OCI-LY1 (cell line): ENCODE results near the gene PRM1.

Source experiments
- H2AFZ ChIP-seq: fragments of 200-600 bp; sonication (generic), shearing (Covaris generic); 2 replicates; pipeline ENCODE4 v1.6.0; 2014; ENCODE audit warnings: antibody characterized with exemption, mild to moderate bottlenecking, low read length
- H3F3A ChIP-seq: fragments of 200-600 bp; sonication (generic), shearing (Covaris generic); 2 replicates; pipeline ENCODE4 v1.6.0; 2014; ENCODE audit warnings: mild to moderate bottlenecking, antibody characterized with exemption, low read length, moderate library complexity; ENCODE audit not compliant: insufficient read depth
- H3K27ac ChIP-seq: fragments of 200-600 bp; sonication (generic); 2 replicates; pipeline ENCODE4 v1.5.1; 2014; ENCODE audit warnings: low read length, mixed run types, mild to moderate bottlenecking, low read depth; ENCODE audit not compliant: poor library complexity, severe bottlenecking
- H3K27me3 ChIP-seq: fragments of 200-600 bp; sonication (generic); 2 replicates; pipeline ENCODE4 v1.6.0; 2014; ENCODE audit warnings: antibody characterized with exemption, mild to moderate bottlenecking, low read length, moderate library complexity; ENCODE audit not compliant: insufficient read depth
- H3K36me3 ChIP-seq: fragments of 200-600 bp; sonication (generic); 2 replicates; pipeline ENCODE4 v1.6.1; 2014; ENCODE audit warnings: mild to moderate bottlenecking, antibody characterized with exemption, low read length, moderate library complexity, mixed read lengths; ENCODE audit not compliant: insufficient read depth
- H3K4me1 ChIP-seq: fragments of 200-600 bp; sonication (generic); 2 replicates; pipeline ENCODE4 v1.5.1; 2014; ENCODE audit warnings: mild to moderate bottlenecking, low read length, moderate library complexity; ENCODE audit not compliant: insufficient read depth, severe bottlenecking
- H3K4me2 ChIP-seq: fragments of 200-600 bp; sonication (generic), shearing (Covaris generic); 2 replicates; pipeline ENCODE4 v1.6.1; 2014; ENCODE audit warnings: low read length
- H3K4me3 ChIP-seq: fragments of 200-600 bp; sonication (generic); 2 replicates; pipeline ENCODE4 v1.5.1; 2014; ENCODE audit warnings: low read length, low read depth, mild to moderate bottlenecking, mixed read lengths; ENCODE audit not compliant: poor library complexity, severe bottlenecking
- H3K79me2 ChIP-seq: fragments of 200-600 bp; shearing (Covaris generic); 2 replicates; pipeline ENCODE4 v1.6.1; 2016; ENCODE audit warnings: mixed run types, low read length, mixed read lengths; ENCODE audit not compliant: insufficient read depth
- H3K9ac ChIP-seq: fragments of 200-600 bp; sonication (generic), shearing (Covaris generic); 2 replicates; pipeline ENCODE4 v1.6.1; 2014; ENCODE audit warnings: mild to moderate bottlenecking, low read length, mixed read lengths
- H3K9me2 ChIP-seq: fragments of 200-600 bp; sonication (generic), shearing (Covaris generic); 2 replicates; pipeline ENCODE4 v1.6.1; 2014; ENCODE audit warnings: low read depth, mild to moderate bottlenecking, low read length, mixed read lengths
- H3K9me3 ChIP-seq: fragments of 200-600 bp; shearing (Covaris generic); 2 replicates; pipeline ENCODE4 v1.6.1; 2014; ENCODE audit warnings: low read length, mixed read lengths
- H4K20me1 ChIP-seq: fragments of 200-600 bp; sonication (generic), shearing (Covaris generic); 2 replicates; pipeline ENCODE4 v1.6.0; 2016; ENCODE audit warnings: mild to moderate bottlenecking, low read length; ENCODE audit not compliant: insufficient read depth
- CTCF ChIP-seq: fragments of 200-600 bp; sonication (generic), shearing (Covaris generic); IDR thresholded peaks from 2 replicates; pipeline ENCODE4 v1.5.1; 2017; ENCODE audit warnings: mild to moderate bottlenecking, antibody characterized with exemption, low read length, moderate library complexity, mixed read lengths
- EZH2 ChIP-seq: fragments of 200-600 bp; sonication (generic), shearing (Covaris generic); IDR thresholded peaks from 2 replicates; pipeline ENCODE4 v1.8.0; 2017; ENCODE audit warnings: borderline replicate concordance, mixed run types, mild to moderate bottlenecking, antibody characterized with exemption, low read length, moderate library complexity, mixed read lengths

The PRM1 gene

DNA sequence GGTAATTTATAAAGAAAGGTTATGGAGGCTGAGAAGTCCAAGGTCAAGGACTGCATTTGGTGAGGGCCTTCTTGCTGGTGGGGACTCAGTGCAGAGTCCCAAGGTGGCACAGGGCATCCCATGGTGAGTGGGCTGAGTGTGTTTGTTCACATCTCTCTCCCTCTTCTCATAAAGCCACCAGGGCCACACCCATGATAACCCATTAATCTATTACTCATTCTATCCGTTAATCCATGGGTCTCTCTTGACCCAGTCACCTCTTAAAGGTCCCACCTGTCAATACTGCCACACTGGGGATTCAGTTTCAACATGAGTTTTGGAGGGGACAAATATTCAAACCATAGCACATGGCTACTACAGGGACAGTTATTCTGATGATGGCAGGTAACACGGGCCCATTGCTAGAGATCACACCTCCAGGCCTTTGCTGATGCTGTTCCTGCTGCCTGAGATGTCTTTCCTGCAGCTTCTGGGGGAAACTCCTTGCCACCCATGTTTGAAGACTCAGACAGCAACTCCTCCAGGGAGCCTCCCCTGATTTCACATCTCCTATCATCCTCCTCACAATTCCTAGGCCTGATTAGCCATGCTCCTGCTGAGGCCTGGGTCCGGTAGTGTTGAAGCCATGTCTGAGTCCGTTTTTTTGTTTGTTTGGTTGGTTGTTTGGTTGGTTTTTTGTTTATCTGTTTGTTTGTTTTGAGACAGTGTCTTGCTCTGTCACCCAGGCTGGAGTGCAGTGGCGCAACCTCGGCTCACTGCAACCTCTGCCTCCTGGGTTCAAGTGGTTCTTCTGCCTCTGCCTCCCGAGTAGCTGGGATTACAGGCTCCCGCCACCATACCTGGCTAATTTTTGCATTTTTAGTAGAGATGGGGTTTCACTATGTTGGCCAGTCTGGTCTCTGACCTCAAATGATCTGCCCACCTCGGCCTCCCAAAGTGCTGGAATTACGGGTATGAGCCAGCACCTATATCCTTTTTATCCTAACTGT lies 41.2 kb downstream of the PRM1 start:
- H4K20me1 ChIP-seq = no peaks in the 10 kb centered on the region
- H3K9ac ChIP-seq = no peak overlapping the region
- H3K27me3 ChIP-seq = no peaks in the 10 kb centered on the region
- H3K4me2 ChIP-seq = no peak overlapping the region
- H3K36me3 ChIP-seq = no peaks in the 10 kb centered on the region
- no peaks in the 10 kb centered on the region for H3K9me2 ChIP-seq
- H3K79me2 ChIP-seq = no peaks in the 10 kb centered on the region
- TF ChIP-seq EZH2 (no peak), CTCF (no peak)
- no peaks in the 10 kb centered on the region for H3K4me1 ChIP-seq
- H3K27ac ChIP-seq = no peak overlapping the region
- no peak overlapping the region for H2AFZ ChIP-seq
- H3K9me3 ChIP-seq = no peaks in the 10 kb centered on the region
- no peaks in the 10 kb centered on the region for H3F3A ChIP-seq
- no peak overlapping the region for H3K4me3 ChIP-seq

DNA sequence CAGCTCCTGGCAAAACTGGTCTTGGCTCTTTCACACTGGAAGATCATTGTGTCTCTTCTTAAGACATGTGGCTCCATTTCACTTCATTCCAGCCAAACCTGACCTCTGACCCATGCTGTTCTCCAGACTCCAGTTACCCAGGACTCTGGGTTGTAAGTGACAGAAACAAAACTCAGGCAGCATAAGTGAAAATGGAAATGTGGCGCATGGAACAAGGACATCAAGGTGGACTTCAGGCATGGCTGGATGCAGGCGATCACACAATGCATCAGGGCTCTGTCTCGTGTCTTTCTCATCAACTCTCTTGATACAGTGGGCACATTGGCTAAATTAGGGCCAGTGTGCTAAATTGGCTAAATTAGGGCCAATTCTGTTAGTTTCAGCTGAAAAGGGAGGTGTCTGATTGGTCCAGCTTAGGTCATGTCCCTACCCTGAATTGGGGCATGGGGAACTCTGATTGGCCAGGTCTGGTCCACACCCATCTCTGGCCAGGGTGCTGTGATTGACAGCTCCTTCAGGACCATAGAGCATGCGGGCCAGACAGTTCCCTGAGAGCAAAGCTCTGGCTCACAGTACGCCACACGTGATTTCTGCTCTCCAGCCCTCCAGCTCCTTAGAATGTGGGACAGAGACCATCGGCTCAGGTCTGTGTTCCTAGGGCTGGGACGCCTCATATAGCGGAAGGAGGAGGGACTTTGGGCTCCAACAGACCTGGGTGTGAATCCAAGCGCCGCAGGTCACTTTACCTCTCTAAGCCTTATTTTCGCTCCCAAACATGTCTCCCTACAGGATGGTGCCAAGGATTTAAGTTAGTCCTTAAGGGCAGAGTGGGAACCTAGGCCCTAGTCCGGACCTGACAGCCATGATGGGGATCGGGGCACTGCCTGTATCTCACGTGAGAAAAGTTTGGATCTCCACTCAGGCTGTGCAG lies 42.6 kb downstream of the PRM1 start:
- Histone ChIP-seq H3K27ac (no peak overlapping the region), H2AFZ (no peak overlapping the region), H3K9me3 (no peaks in the 10 kb centered on the region), H3F3A (no peaks in the 10 kb centered on the region), H3K4me1 (peaks cover 5% of the 10 kb centered on the region), H3K27me3 (no peaks in the 10 kb centered on the region), H3K4me3 (no peak overlapping the region), H3K4me2 (no peak overlapping the region), H3K9me2 (no peaks in the 10 kb centered on the region), H3K79me2 (no peaks in the 10 kb centered on the region), H3K36me3 (no peaks in the 10 kb centered on the region), H3K9ac (no peak overlapping the region), H4K20me1 (no peaks in the 10 kb centered on the region)
- TF ChIP-seq EZH2 (no peak), CTCF (no peak)

DNA sequence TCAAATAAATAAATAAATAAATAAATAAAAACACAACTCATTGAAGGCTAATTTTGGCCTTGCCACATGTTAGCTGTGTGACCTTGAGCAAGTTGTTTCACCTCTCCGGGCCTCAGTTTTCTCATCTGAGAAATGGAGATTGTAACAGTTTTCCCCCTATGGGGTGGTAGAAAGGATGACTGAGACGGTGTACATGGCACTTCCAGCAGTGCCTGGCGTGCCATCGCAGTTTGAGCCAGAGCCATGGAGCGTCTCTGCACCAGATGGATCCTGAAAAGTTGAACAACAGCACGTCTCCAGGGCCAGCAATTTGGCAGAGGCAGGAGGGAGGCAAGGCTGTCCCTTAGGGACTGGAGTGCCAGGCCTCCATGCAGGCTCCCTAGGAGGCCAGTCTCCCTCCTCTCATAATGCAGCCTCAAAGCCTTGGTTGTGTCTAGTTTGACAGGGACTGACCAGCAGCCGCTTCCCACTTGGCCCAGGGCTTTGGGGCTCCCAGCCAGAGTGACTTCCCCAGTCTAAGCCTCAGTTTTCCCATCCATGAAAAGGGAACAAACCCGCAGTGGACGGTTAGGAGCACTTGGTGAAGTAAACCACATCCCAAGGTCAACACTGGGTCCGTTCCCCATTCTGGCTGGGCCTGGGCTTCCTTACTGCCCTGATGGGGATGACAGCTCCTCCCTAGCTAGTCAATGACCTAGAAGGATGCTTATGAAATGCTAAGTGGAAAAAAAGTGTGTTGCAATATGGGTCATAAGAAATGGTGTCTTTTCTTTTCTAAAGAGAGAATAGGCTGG lies 44.5 kb downstream of the PRM1 start:
- no peaks in the 10 kb centered on the region for H3F3A ChIP-seq
- no peaks in the 10 kb centered on the region for H3K9me3 ChIP-seq
- TF ChIP-seq EZH2 = no peak
- no peak for TF ChIP-seq CTCF
- H3K27me3 ChIP-seq = no peaks in the 10 kb centered on the region
- no peak overlapping the region for H3K4me3 ChIP-seq
- no peak overlapping the region for H2AFZ ChIP-seq
- no peak overlapping the region for H3K4me2 ChIP-seq
- H3K36me3 ChIP-seq = no peaks in the 10 kb centered on the region
- no peaks in the 10 kb centered on the region for H3K9me2 ChIP-seq
- no peaks in the 10 kb centered on the region for H4K20me1 ChIP-seq
- H3K27ac ChIP-seq = no peak overlapping the region
- no peak overlapping the region for H3K9ac ChIP-seq
- H3K4me1 ChIP-seq = peaks cover 16% of the 10 kb centered on the region
- H3K79me2 ChIP-seq = no peaks in the 10 kb centered on the region
